ENCODE measurements around the gene MCFD2. TPM values are rescaled to one million over a fixed set of nuclear protein-coding genes. Genes with fewer than 3 reads are reported as not detected.

MCFD2 gene
- total RNA-seq, 3 donors from 2014 or later: 83.0 to 94.8 (median 89.8) TPM

- TF ChIP-seq POLR2A (IDR thresholded peaks at IDR 0.05) (no peak), POLR2AphosphoS5 (IDR thresholded peaks at IDR 0.05) (no peak), CTCF (IDR thresholded peaks at IDR 0.05) (no peak)
- Histone ChIP-seq H3K9me3 (no peaks in the 10 kb centered on the region), H3K4me3 (no peak overlapping the region), H3K27me3 (no peaks in the 10 kb centered on the region), H3K36me3 (no peaks in the 10 kb centered on the region), H3K4me1 (peaks cover 3 to 14% of the 10 kb centered on the region in 2 donors), H3K27ac (no peak overlapping the region)
- intact Hi-C loops (cut with DNase I; ENCODE audit: low total_unique reads): no loop called here
- no peak for DNase-seq (ENCODE audit: low spot score in 2 of 2)
Observed at GRCh38 chr2:46960618-46961017, 45.0 kb upstream of the MCFD2 start.

- TF ChIP-seq POLR2A (IDR thresholded peaks at IDR 0.05) (no peak), POLR2AphosphoS5 (IDR thresholded peaks at IDR 0.05) (no peak)
- Histone ChIP-seq H3K4me3 (no peak overlapping the region), H3K27ac (no peak overlapping the region), H3K36me3 (no peaks in the 10 kb centered on the region), H3K27me3 (no peaks in the 10 kb centered on the region), H3K4me1 (peaks cover 8 to 15% of the 10 kb centered on the region in 2 donors), H3K9me3 (no peaks in the 10 kb centered on the region)
- DNase-seq (ENCODE audit: low spot score in 2 of 2): no peak
- intact Hi-C loops (cut with DNase I; ENCODE audit: low total_unique reads): no loop called here
Observed at GRCh38 chr2:46958431-46959017, 42.9 kb upstream of the MCFD2 start.

- H3K9me3 ChIP-seq: no peaks in the 10 kb centered on the region
- no peak overlapping the region for H3K4me3 ChIP-seq
- no peak for DNase-seq (ENCODE audit: low spot score in 2 of 2)
- TF ChIP-seq POLR2A (IDR thresholded peaks at IDR 0.05) (no peak), POLR2AphosphoS5 (IDR thresholded peaks at IDR 0.05) (no peak), CTCF (IDR thresholded peaks at IDR 0.05) (no peak)
- H3K27ac ChIP-seq: peak overlapping the region in 1 of 2 donors; percentile 30
- H3K36me3 ChIP-seq: no peaks in the 10 kb centered on the region
- peaks cover 6 to 15% of the 10 kb centered on the region in 2 donors for H3K4me1 ChIP-seq
- H3K27me3 ChIP-seq: no peaks in the 10 kb centered on the region
- intact Hi-C loops (cut with DNase I; ENCODE audit: low total_unique reads): no loop called here
Observed at GRCh38 chr2:46956981-46957531, 41.5 kb upstream of the MCFD2 start.

- peak overlapping the region; percentile 85 to 87 for H3K27ac ChIP-seq
- intact Hi-C loops (cut with DNase I; ENCODE audit: low total_unique reads): no loop called here
- H3K27me3 ChIP-seq: no peaks in the 10 kb centered on the region
- no peaks in the 10 kb centered on the region for H3K9me3 ChIP-seq
- H3K4me3 ChIP-seq: no peak overlapping the region
- TF ChIP-seq POLR2A (IDR thresholded peaks at IDR 0.05) (no peak), POLR2AphosphoS5 (IDR thresholded peaks at IDR 0.05) (no peak), CTCF (IDR thresholded peaks at IDR 0.05) (no peak)
- H3K4me1 ChIP-seq: peaks cover 6 to 15% of the 10 kb centered on the region in 2 donors
- H3K36me3 ChIP-seq: no peaks in the 10 kb centered on the region
- DNase-seq (ENCODE audit: low spot score in 2 of 2): no peak
Observed at GRCh38 chr2:46955764-46956163, 40.2 kb upstream of the MCFD2 start.

- Histone ChIP-seq H3K9me3 (no peaks in the 10 kb centered on the region), H3K4me3 (no peak overlapping the region), H3K27me3 (no peaks in the 10 kb centered on the region), H3K4me1 (peaks cover 6 to 15% of the 10 kb centered on the region in 2 donors), H3K36me3 (no peaks in the 10 kb centered on the region), H3K27ac (peak overlapping the region; percentile 85 to 87)
- TF ChIP-seq POLR2A (IDR thresholded peaks at IDR 0.05): no peak
- peak in 2 of 3 donors; percentile 31 to 52 for TF ChIP-seq POLR2AphosphoS5 (IDR thresholded peaks at IDR 0.05)
- no peak for TF ChIP-seq CTCF (IDR thresholded peaks at IDR 0.05)
- intact Hi-C loops (cut with DNase I; ENCODE audit: low total_unique reads): no loop called here
- DNase-seq (ENCODE audit: low spot score in 2 of 2): peak; percentile 61 to 79
Observed at GRCh38 chr2:46954951-46955571, 39.5 kb upstream of the MCFD2 start.

All from breast epithelium (tissue), 4 donors.